ENCODE results near the gene PABPC1L.

GRCh38 chr20:44921447-44921846, 11.6 kb downstream of the PABPC1L start:
- TF ChIP-seq, protein P1, sequence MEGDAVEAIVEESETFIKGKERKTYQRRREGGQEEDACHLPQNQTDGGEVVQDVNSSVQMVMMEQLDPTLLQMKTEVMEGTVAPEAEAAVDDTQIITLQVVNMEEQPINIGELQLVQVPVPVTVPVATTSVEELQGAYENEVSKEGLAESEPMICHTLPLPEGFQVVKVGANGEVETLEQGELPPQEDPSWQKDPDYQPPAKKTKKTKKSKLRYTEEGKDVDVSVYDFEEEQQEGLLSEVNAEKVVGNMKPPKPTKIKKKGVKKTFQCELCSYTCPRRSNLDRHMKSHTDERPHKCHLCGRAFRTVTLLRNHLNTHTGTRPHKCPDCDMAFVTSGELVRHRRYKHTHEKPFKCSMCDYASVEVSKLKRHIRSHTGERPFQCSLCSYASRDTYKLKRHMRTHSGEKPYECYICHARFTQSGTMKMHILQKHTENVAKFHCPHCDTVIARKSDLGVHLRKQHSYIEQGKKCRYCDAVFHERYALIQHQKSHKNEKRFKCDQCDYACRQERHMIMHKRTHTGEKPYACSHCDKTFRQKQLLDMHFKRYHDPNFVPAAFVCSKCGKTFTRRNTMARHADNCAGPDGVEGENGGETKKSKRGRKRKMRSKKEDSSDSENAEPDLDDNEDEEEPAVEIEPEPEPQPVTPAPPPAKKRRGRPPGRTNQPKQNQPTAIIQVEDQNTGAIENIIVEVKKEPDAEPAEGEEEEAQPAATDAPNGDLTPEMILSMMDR (optimal IDR thresholded peaks at IDR 0.05 in 1 of 3, IDR thresholded peaks at IDR 0.05 in 1 of 3, conservative IDR thresholded peaks at IDR 0.05 in 1 of 3; ENCODE audit: extremely low read depth in 1 of 3, insufficient read depth in 2 of 3, low read length in 3 of 3), result no peak
- TF ChIP-seq EZH2 (IDR thresholded peaks at IDR 0.05; ENCODE audit: low read length), result no peak

All from keratinocyte (primary cell).